Natural killer cell treated with Interleukin-12 subunit alpha and Interleukin-12 subunit beta and Interleukin-15 and Interleukin-18, amount 100 ng/mL, for 72 hours (primary cell): ENCODE measurements around the gene HTRA3. TPM values are rescaled to one million over a fixed set of nuclear protein-coding genes. Genes with fewer than 3 reads are reported as not detected.
A peak's percentile ranks its signal among the peaks of the same experiment; 100 is the strongest.

Source experiments
- ATAC-seq, 2 donors: fragments of 150-1000 bp; cut with Tn5 transposase in 1 of 2; sonication (Bioruptor Pico), chemical (Tn5 transposase) in 1 of 2; 2 replicates each; pipeline ENCODE4 v1.10.0; 2021
- DNase-seq: peaks from one replicate; pipeline ENCODE4 v3.0.0; 2022; ENCODE audit warnings: low spot score
- H3K27ac Mint-ChIP-seq, 2 donors: 1 replicate in 1 of 2; 2 replicates in 1 of 2; pipeline ENCODE4 v1.8.0; 2022; ENCODE audit warnings: mixed read lengths in 2 of 2, mild to moderate bottlenecking in 1 of 2, moderate library complexity in 1 of 2
- H3K27me3 Mint-ChIP-seq, 2 donors: 1 replicate in 1 of 2; 2 replicates in 1 of 2; pipeline ENCODE4 v1.8.0; 2022; ENCODE audit warnings: mixed read lengths in 2 of 2
- H3K36me3 Mint-ChIP-seq: one replicate; pipeline ENCODE4 v1.8.0; 2022; ENCODE audit warnings: mixed read lengths
- H3K4me1 Mint-ChIP-seq, 2 donors: 1 replicate in 1 of 2; 2 replicates in 1 of 2; pipeline ENCODE4 v1.8.0; 2022; ENCODE audit warnings: low read depth in 2 of 2, mixed read lengths in 2 of 2, mild to moderate bottlenecking in 1 of 2
- H3K4me3 Mint-ChIP-seq: one replicate; pipeline ENCODE4 v1.8.0; 2022; ENCODE audit warnings: mixed read lengths
- H3K9me3 Mint-ChIP-seq: 2 replicates; pipeline ENCODE4 v1.8.0; 2022; ENCODE audit warnings: mixed read lengths
- total RNA-seq, 2 donors: library from RNA; stranded (reverse); gene quantifications; one replicate each; pipeline ENCODE4 v1.2.3, GENCODE V29; 2022

Gene HTRA3
- total RNA-seq, 2 donors from 2014 or later: not detected

GRCh38 chr4:8262637-8263322, 6.8 kb upstream of the HTRA3 start:
- DNase-seq (no peak), ATAC-seq (no peak)
- H3K9me3 Mint-ChIP-seq: no peaks in the 10 kb centered on the region
- peaks cover 0 to 4% of the 10 kb centered on the region in 2 donors for H3K4me1 Mint-ChIP-seq
- H3K36me3 Mint-ChIP-seq: no peaks in the 10 kb centered on the region
- peaks cover 13 to 15% of the 10 kb centered on the region in 2 donors for H3K27me3 Mint-ChIP-seq
- no peak overlapping the region for H3K27ac Mint-ChIP-seq
- no peak overlapping the region for H3K4me3 Mint-ChIP-seq

- H3K27ac Mint-ChIP-seq: no peak overlapping the region
- H3K36me3 Mint-ChIP-seq: no peaks in the 10 kb centered on the region
- no peak for ATAC-seq
- no peak for DNase-seq
- peaks cover 0 to 4% of the 10 kb centered on the region in 2 donors for H3K4me1 Mint-ChIP-seq
- H3K27me3 Mint-ChIP-seq: peaks cover 13 to 15% of the 10 kb centered on the region in 2 donors
- no peaks in the 10 kb centered on the region for H3K9me3 Mint-ChIP-seq
- H3K4me3 Mint-ChIP-seq: no peak overlapping the region
These were observed 6.2 kb upstream of the HTRA3 start for GRCh38 chr4:8263397-8263796.

DNA sequence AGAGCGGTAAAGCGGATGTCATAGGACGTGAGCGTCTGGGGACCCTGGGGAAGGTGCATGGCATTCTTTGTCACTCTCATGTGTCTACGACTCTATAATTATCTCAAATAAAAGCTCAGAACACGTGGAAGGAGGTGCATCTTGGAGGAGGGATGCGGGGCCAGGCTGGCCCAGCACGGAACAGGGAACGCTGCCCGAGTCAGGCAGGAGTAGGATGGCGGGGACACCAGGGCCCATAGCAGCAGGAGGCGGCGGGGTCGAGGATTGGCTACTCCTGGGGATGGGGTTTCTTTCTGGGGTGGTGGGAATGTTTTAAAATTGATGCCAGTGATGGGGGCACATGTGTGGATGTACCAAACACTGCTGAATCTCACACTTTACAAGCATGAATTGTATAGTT, 5.4 kb upstream of the HTRA3 start:
- H3K9me3 Mint-ChIP-seq: no peaks in the 10 kb centered on the region
- H3K27ac Mint-ChIP-seq: no peak overlapping the region
- peaks cover 15 to 20% of the 10 kb centered on the region in 2 donors for H3K27me3 Mint-ChIP-seq

DNA sequence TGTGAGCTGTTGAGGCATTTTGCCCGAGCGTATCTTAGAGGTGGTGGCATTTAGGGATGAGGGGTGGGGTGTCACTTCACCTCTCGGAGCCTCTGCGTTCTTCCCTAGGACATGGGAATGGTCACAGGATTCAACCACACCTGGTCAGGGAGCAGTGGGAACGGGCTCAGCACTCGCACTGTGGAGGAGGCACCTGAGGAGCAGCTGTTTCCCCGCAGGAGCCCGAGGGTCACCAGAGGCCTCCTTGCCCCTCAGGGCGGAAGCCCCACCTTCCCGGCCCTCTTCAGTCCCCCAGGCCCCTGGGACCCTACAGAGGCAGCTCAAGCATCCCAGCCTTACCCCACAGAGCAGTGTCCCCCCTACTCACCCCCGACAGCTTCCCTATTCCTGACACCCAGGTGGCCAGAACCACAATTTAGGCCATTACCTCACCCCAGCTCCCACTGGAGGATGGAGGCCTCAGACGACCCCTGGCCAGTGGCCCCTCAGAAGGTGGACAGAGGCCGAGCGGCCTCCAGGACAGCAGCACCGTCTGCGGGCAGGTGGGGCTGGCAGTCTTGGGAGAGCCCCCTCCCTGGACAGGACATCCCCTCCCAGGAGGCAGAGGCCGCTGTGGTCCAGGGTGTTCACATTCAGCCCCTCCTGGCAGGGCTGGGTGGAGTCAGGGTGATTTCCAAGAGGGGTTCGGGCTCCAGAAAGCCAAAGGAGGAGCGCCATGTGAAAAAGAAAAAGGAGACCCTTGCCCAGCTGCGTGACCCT, 4.2 kb upstream of the HTRA3 start:
- no peaks in the 10 kb centered on the region for H3K36me3 Mint-ChIP-seq
- ATAC-seq (no peak), DNase-seq (no peak)
- H3K27me3 Mint-ChIP-seq: peaks cover 9 to 19% of the 10 kb centered on the region in 2 donors
- H3K27ac Mint-ChIP-seq: no peak overlapping the region
- peaks cover 0 to 4% of the 10 kb centered on the region in 2 donors for H3K4me1 Mint-ChIP-seq
- H3K9me3 Mint-ChIP-seq: no peaks in the 10 kb centered on the region
- H3K4me3 Mint-ChIP-seq: no peak overlapping the region

More for the DNA sequence above, 5.4 kb upstream of the HTRA3 start:
- Mint-ChIP-seq H3K36me3 (no peaks in the 10 kb centered on the region), H3K4me3 (no peak overlapping the region), H3K4me1 (peaks cover 0 to 4% of the 10 kb centered on the region in 2 donors)
- no peak for ATAC-seq
- no peak for DNase-seq

DNA sequence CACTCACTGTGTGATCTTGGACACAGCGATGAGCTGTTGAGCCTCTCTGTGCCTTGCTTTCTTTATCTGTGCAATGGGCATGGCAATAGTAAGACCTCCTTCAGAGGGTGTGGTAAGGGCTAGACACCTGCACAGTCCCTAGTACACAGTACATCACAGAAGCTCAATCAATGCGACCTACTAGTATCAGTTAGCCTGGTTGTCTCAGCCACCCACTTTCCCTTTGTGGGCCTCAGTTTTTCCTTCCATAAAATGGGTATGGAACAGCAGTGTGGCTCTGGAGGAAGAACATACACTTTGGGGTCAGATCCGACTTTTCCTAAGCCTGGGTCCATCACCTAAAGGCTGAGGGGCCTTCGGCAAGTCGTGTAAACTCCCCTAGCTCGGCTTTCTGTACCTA, 3.5 kb upstream of the HTRA3 start:
- no peak overlapping the region for H3K4me3 Mint-ChIP-seq
- H3K4me1 Mint-ChIP-seq: peaks cover 0 to 4% of the 10 kb centered on the region in 2 donors
- ATAC-seq (no peak), DNase-seq (no peak)
- H3K27me3 Mint-ChIP-seq: peaks cover 8 to 22% of the 10 kb centered on the region in 2 donors
- no peaks in the 10 kb centered on the region for H3K9me3 Mint-ChIP-seq
- no peak overlapping the region for H3K27ac Mint-ChIP-seq
- no peaks in the 10 kb centered on the region for H3K36me3 Mint-ChIP-seq

- Mint-ChIP-seq H3K4me1 (peaks cover 0 to 4% of the 10 kb centered on the region in 2 donors), H3K9me3 (no peaks in the 10 kb centered on the region)
- no peak for ATAC-seq
These were observed 3.0 kb upstream of the HTRA3 start for GRCh38 chr4:8266508-8266907.

DNA sequence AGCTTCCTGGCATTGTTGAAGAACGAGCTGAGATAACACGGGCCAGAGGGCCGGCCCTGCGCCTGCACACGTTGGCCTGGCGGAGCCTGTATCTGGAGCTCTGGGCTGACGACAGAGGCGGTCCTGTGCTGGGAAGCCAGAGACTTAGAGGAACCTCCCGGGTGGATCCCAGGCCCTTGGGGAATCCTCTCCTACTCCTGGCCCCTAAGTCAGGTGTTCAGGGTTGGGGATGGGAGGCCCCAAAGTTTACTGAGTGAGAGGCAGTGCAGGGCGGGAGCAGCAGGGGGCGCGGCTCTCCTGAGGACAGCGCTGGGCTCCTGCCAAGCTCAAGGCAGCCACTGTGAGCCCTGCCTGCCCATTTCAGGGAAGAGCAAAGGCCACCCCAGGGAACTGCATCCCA, 2.5 kb upstream of the HTRA3 start:
- Mint-ChIP-seq H3K9me3 (no peaks in the 10 kb centered on the region), H3K4me1 (peaks cover 0 to 4% of the 10 kb centered on the region in 2 donors)
- ATAC-seq: peak; percentile 22 to 43

More at GRCh38 chr4:8266508-8266907, 3.0 kb upstream of the HTRA3 start:
- H3K27ac Mint-ChIP-seq: no peak overlapping the region
- no peaks in the 10 kb centered on the region for H3K36me3 Mint-ChIP-seq
- no peak for DNase-seq
- H3K27me3 Mint-ChIP-seq: peaks cover 8 to 24% of the 10 kb centered on the region in 2 donors
- no peak overlapping the region for H3K4me3 Mint-ChIP-seq

GRCh38 chr4:8268211-8268610, 1.3 kb upstream of the HTRA3 start:
- Mint-ChIP-seq H3K27me3 (peaks cover 8 to 28% of the 10 kb centered on the region in 2 donors), H3K4me1 (peaks cover 0 to 4% of the 10 kb centered on the region in 2 donors), H3K4me3 (no peak overlapping the region), H3K36me3 (no peaks in the 10 kb centered on the region), H3K9me3 (no peaks in the 10 kb centered on the region), H3K27ac (no peak overlapping the region)
- no peak for DNase-seq
- no peak for ATAC-seq

More for the DNA sequence above, 2.5 kb upstream of the HTRA3 start:
- H3K27me3 Mint-ChIP-seq: peaks cover 8 to 27% of the 10 kb centered on the region in 2 donors
- H3K4me3 Mint-ChIP-seq: no peak overlapping the region
- no peak for DNase-seq
- H3K36me3 Mint-ChIP-seq: no peaks in the 10 kb centered on the region
- H3K27ac Mint-ChIP-seq: no peak overlapping the region

DNA sequence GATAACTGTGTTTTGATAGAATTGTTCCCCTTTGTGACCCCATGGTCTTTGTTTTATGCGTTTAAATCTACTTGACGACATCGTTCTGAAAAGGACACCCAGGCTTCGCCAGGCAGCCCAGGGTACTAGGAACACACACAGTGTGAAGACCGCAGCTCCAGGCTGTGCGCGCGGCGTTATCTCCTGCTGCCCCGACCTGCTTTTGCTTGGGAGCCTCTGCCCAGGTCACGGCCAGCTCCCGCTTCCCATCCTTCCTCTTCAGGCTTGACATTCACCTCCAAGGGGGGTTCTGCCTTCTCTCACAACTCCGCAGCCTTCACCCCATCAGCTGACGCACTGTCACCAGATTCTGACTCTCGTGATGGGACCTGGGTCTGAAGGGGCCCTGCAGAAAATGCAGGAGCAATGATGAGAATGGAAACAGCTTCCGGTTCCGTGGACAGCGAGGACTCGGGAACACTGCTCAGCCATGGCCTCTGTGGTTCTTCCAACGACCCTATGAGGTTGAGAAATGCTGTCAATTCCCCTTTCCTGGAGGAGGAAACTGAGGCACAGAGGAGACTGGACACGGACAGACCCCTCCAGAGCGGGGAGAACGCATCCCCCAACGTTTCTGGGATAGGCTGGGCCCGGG, 536 bp upstream of the HTRA3 start:
- no peak overlapping the region for H3K4me3 Mint-ChIP-seq
- ATAC-seq (no peak), DNase-seq (no peak)
- no peak overlapping the region for H3K27ac Mint-ChIP-seq
- no peaks in the 10 kb centered on the region for H3K4me1 Mint-ChIP-seq
- H3K9me3 Mint-ChIP-seq: no peaks in the 10 kb centered on the region
- H3K36me3 Mint-ChIP-seq: no peaks in the 10 kb centered on the region
- H3K27me3 Mint-ChIP-seq: peaks cover under 1 to 24% of the 10 kb centered on the region in 2 donors

DNA sequence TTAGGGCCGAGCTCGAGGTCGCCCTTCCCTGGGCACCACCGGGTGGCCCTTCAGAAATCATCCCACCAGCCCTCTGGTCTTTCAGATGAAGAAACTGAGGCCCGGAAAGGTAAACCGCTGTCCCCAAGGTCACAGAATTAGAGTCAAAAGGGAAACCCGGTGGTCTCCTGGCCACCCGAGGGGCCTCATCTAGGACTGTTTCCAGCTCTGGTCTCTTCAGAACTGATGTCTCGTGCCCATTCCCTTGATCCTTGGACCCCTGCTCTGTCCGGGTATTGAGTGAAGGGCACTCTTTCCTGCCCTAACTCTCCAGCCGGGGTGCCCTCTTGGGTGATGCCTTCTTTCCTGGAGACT, 841 bp downstream of the HTRA3 start:
- no peak overlapping the region for H3K4me3 Mint-ChIP-seq
- ATAC-seq: no peak
- no peaks in the 10 kb centered on the region for H3K9me3 Mint-ChIP-seq
- no peak for DNase-seq
- H3K36me3 Mint-ChIP-seq: no peaks in the 10 kb centered on the region
- no peak overlapping the region for H3K27ac Mint-ChIP-seq
- peaks cover 0 to 30% of the 10 kb centered on the region in 2 donors for H3K27me3 Mint-ChIP-seq
- no peaks in the 10 kb centered on the region for H3K4me1 Mint-ChIP-seq

- ATAC-seq: no peak
- no peak for DNase-seq
- Mint-ChIP-seq H3K4me3 (no peak overlapping the region), H3K9me3 (no peaks in the 10 kb centered on the region), H3K27me3 (peaks cover 0 to 27% of the 10 kb centered on the region in 2 donors), H3K4me1 (no peaks in the 10 kb centered on the region), H3K27ac (no peak overlapping the region), H3K36me3 (no peaks in the 10 kb centered on the region)
These were observed 1.6 kb downstream of the HTRA3 start for GRCh38 chr4:8270912-8271815.

DNA sequence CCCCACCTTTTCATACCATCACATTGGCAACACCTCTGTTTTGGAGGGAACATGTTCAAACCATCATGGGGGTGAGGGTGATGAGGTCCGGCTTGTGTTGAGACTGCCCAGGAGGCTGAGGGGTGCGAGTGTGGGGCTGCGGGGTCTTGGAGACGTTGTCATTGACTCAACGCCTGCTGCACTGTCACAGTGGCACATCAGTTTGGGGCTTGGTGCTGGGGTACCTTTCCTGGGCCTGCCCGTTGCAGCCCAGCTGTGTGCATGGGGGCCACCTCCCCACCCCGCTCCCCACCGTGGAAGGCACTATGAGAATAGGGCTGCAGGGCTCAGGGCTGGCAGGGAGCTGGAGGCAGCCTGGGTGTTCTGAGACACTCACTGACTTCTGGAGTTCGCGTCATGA, 2.3 kb downstream of the HTRA3 start:
- ATAC-seq (no peak), DNase-seq (no peak)
- Mint-ChIP-seq H3K4me3 (no peak overlapping the region), H3K36me3 (no peaks in the 10 kb centered on the region), H3K27ac (no peak overlapping the region), H3K27me3 (peaks cover 0 to 25% of the 10 kb centered on the region in 2 donors), H3K4me1 (no peaks in the 10 kb centered on the region), H3K9me3 (no peaks in the 10 kb centered on the region)
